ENCODE measurements around the gene CTPS2.
A peak's percentile ranks its signal among the peaks of the same experiment; 100 is the strongest.

- peak; percentile 68 for TF ChIP-seq CTCF (IDR thresholded peaks at IDR 0.05)
- TF ChIP-seq EZH2 (IDR thresholded peaks at IDR 0.05) = no peak
- TF ChIP-seq EZH2phosphoT487 (IDR thresholded peaks at IDR 0.05) = no peak
Measured at GRCh38 chrX:16671005-16671404, 41.5 kb downstream of the CTPS2 start.

Measured in neural progenitor cell (in vitro differentiated cells).